Liver (tissue), 9 donors: ENCODE data around the gene EGFR. TPM values are rescaled to one million over a fixed set of nuclear protein-coding genes. Genes with fewer than 3 reads are reported as not detected.

Experiments used
- DNase-seq: peaks from one replicate; pipeline ENCODE4 v3.0.0-alpha.2; 2017; ENCODE audit warnings: low spot score
- H3K27ac ChIP-seq, 2 donors: one replicate each; pipeline ENCODE4 v1.7.0; 2013; ENCODE audit warnings: inconsistent platforms in 2 of 2, low read length in 2 of 2, control low read depth in 1 of 2, low read depth in 1 of 2, mild to moderate bottlenecking in 1 of 2
- H3K27me3 ChIP-seq, 4 donors: one replicate each; pipeline versions ENCODE4 v1.6.1 to v1.7.0; 2013; ENCODE audit warnings: low read length in 3 of 4, inconsistent platforms in 1 of 4, mild to moderate bottlenecking in 1 of 4, moderate library complexity in 1 of 4; ENCODE audit not compliant: control insufficient read depth in 4 of 4, insufficient read depth in 4 of 4
- H3K36me3 ChIP-seq, 4 donors: one replicate each; pipeline versions ENCODE4 v1.6.1 to v1.7.0; 2013; ENCODE audit warnings: low read length in 3 of 4, mild to moderate bottlenecking in 3 of 4, low read depth in 1 of 4, moderate library complexity in 1 of 4; ENCODE audit not compliant: control insufficient read depth in 4 of 4, insufficient read depth in 3 of 4
- H3K4me1 ChIP-seq, 4 donors: one replicate each; pipeline versions ENCODE4 v1.6.1 to v1.7.0; 2013; ENCODE audit warnings: low read length in 3 of 4, mild to moderate bottlenecking in 3 of 4, moderate library complexity in 1 of 4; ENCODE audit not compliant: control insufficient read depth in 4 of 4, insufficient read depth in 4 of 4
- H3K4me3 ChIP-seq, 3 donors: one replicate each; pipeline versions ENCODE4 v1.6.1 to v1.7.0; 2013; ENCODE audit warnings: low read length in 3 of 3, control low read depth in 1 of 3, low read depth in 1 of 3, mild to moderate bottlenecking in 1 of 3
- H3K9ac ChIP-seq, 2 donors: one replicate each; pipeline ENCODE4 v1.7.0; 2013; ENCODE audit warnings: low read length in 2 of 2, mild to moderate bottlenecking in 2 of 2, moderate library complexity in 2 of 2, control low read depth in 1 of 2, low read depth in 1 of 2
- H3K9me3 ChIP-seq, 4 donors: one replicate each; pipeline versions ENCODE4 v1.6.1 to v1.7.0; 2013; ENCODE audit warnings: low read length in 3 of 4; ENCODE audit not compliant: control insufficient read depth in 4 of 4
- CTCF ChIP-seq: fragments of 150-350 bp; IDR thresholded peaks from 2 replicates; pipeline ENCODE4 v1.5.1; 2017; ENCODE audit warnings: improper control_type of control experiment, low read depth, low read length; ENCODE audit not compliant: missing input control
- EGR1 ChIP-seq, 2 donors: IDR thresholded peaks; 2 replicates each; pipeline ENCODE4 v1.6.1; 2016 to 2018; ENCODE audit warnings: antibody characterized with exemption in 2 of 2, low read depth in 2 of 2
- FOXA1 ChIP-seq: IDR thresholded peaks from 2 replicates; pipeline ENCODE4 v1.6.1; 2016; ENCODE audit warnings: antibody characterized with exemption
- FOXA2 ChIP-seq: IDR thresholded peaks from 2 replicates; pipeline ENCODE4 v1.6.1; 2016; ENCODE audit warnings: antibody characterized with exemption
- GABPA ChIP-seq, 2 donors: IDR thresholded peaks in 1 of 2; conservative IDR thresholded peaks in 1 of 2; 2 replicates each; pipeline ENCODE4 v1.6.1; 2016; ENCODE audit warnings: antibody characterized with exemption in 2 of 2, mild to moderate bottlenecking in 1 of 2, moderate library complexity in 1 of 2
- HNF4A ChIP-seq, 2 donors: conservative IDR thresholded peaks; 2 replicates each; pipeline ENCODE4 v1.6.1; 2016; ENCODE audit warnings: antibody characterized with exemption in 2 of 2, mild to moderate bottlenecking in 2 of 2
- HNF4G ChIP-seq: IDR thresholded peaks from 2 replicates; pipeline ENCODE4 v1.6.1; 2016; ENCODE audit warnings: antibody characterized with exemption
- JUND ChIP-seq, 2 donors: IDR thresholded peaks; 2 replicates each; pipeline ENCODE4 v1.6.1; 2016; ENCODE audit warnings: antibody characterized with exemption in 2 of 2
- MAX ChIP-seq: IDR thresholded peaks from 2 replicates; pipeline ENCODE4 v1.6.1; 2016; ENCODE audit warnings: antibody characterized with exemption
- NR2F2 ChIP-seq: IDR thresholded peaks from 2 replicates; pipeline ENCODE4 v1.6.1; 2016; ENCODE audit warnings: antibody characterized with exemption
- RAD21 ChIP-seq, 2 donors: IDR thresholded peaks; 2 replicates each; pipeline ENCODE4 v1.6.1; 2016; ENCODE audit warnings: antibody characterized with exemption in 2 of 2, mild to moderate bottlenecking in 2 of 2
- RXRA ChIP-seq, 2 donors: IDR thresholded peaks; 2 replicates each; pipeline ENCODE4 v1.6.1; 2017 to 2018; ENCODE audit warnings: antibody characterized with exemption in 2 of 2, mild to moderate bottlenecking in 1 of 2
- SP1 ChIP-seq: IDR thresholded peaks from 2 replicates; pipeline ENCODE4 v1.6.1; 2018; ENCODE audit warnings: antibody characterized with exemption, mild to moderate bottlenecking
- TAF1 ChIP-seq: conservative IDR thresholded peaks from 2 replicates; pipeline ENCODE4 v1.6.1; 2016; ENCODE audit warnings: antibody characterized with exemption, mild to moderate bottlenecking
- YY1 ChIP-seq: IDR thresholded peaks from 2 replicates; pipeline ENCODE4 v1.6.1; 2016; ENCODE audit warnings: antibody characterized with exemption, mild to moderate bottlenecking
- polyA plus RNA-seq, 2 donors: library from polyadenylated mRNA; stranded (reverse) in 1 of 2; unstranded in 1 of 2; fragments of 200-250 nt in 1 of 2; fragments of >200 nt in 1 of 2; fragmentation: Nextera tagmentation in 1 of 2; extraction: Ambion mirVana in 1 of 2; gene quantifications; one replicate each; pipeline versions ENCODE4 v1.2.1 to v1.2.3, GENCODE V29; 2013 to 2015
- total RNA-seq, 2 donors: library from RNA; depleted of rRNA; stranded (reverse); fragments of >200 nt; gene quantifications; one replicate each; pipeline ENCODE4 v1.2.3, GENCODE V29; 2014
- TF ChIP-seq, protein P1 (sequence below): IDR thresholded peaks from 2 replicates; pipeline ENCODE4 v1.6.1; 2016; ENCODE audit warnings: antibody characterized with exemption, mild to moderate bottlenecking
- TF ChIP-seq, protein P2 (sequence below): IDR thresholded peaks from 2 replicates; pipeline ENCODE4 v1.6.1; 2016; ENCODE audit warnings: antibody characterized with exemption
- TF ChIP-seq, protein P3 (sequence below): IDR thresholded peaks from 2 replicates; pipeline ENCODE4 v1.6.1; 2016; ENCODE audit warnings: antibody characterized with exemption
- donor health status: healthy.
- donor health status: healthy.
- donor health status: healthy.
- donor health status: healthy.
- donor health status: healthy.

Gene EGFR
- total and polyA plus RNA-seq, 4 donors, result 22.6 to 37.0 (median 27.7) TPM

DNA sequence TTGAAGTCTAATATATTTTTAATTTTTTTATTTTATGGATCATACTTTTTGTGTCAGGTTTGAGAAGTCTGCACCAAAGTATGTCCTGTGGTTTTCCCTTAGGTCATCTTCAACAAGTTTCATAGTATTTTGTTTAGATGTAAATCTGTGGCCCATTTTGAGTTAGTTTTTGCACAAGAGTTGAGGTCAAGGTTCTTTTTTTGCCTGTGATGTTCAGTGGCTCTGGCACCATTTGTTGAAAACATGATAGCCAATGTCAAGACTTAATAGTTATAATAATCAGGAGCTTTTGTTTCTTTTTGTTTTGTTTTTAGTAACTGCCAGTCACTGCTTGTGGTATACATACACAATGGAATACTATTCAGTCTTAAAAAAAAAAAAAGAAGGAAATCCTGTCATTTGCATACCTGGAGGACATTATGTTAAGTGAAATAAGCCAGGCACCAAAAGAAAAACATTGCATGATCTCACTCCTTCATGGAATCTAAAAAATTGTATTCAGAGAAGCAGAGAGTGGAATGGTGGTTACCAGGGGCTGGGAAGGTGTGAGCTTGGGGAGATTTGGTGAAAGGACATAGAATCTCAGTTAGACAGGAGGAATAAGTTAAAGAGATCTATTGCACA is 61.3 kb downstream of the EGFR start:
- Histone ChIP-seq H3K4me1 (peaks cover 21 to 76% (median 55%) of the 10 kb centered on the region in 4 donors), H3K9ac (no peak overlapping the region), H3K27me3 (no peaks in the 10 kb centered on the region), H3K27ac (no peak overlapping the region), H3K9me3 (no peaks in the 10 kb centered on the region), H3K4me3 (no peak overlapping the region), H3K36me3 (peaks cover 0 to 2% (median under 1%) of the 10 kb centered on the region in 4 donors)
- DNase-seq, result no peak
- TF ChIP-seq TAF1, result no peak
- TF ChIP-seq FOXA1, result no peak
- TF ChIP-seq, protein P1, sequence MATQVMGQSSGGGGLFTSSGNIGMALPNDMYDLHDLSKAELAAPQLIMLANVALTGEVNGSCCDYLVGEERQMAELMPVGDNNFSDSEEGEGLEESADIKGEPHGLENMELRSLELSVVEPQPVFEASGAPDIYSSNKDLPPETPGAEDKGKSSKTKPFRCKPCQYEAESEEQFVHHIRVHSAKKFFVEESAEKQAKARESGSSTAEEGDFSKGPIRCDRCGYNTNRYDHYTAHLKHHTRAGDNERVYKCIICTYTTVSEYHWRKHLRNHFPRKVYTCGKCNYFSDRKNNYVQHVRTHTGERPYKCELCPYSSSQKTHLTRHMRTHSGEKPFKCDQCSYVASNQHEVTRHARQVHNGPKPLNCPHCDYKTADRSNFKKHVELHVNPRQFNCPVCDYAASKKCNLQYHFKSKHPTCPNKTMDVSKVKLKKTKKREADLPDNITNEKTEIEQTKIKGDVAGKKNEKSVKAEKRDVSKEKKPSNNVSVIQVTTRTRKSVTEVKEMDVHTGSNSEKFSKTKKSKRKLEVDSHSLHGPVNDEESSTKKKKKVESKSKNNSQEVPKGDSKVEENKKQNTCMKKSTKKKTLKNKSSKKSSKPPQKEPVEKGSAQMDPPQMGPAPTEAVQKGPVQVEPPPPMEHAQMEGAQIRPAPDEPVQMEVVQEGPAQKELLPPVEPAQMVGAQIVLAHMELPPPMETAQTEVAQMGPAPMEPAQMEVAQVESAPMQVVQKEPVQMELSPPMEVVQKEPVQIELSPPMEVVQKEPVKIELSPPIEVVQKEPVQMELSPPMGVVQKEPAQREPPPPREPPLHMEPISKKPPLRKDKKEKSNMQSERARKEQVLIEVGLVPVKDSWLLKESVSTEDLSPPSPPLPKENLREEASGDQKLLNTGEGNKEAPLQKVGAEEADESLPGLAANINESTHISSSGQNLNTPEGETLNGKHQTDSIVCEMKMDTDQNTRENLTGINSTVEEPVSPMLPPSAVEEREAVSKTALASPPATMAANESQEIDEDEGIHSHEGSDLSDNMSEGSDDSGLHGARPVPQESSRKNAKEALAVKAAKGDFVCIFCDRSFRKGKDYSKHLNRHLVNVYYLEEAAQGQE, result no peak
- no peak for TF ChIP-seq CTCF
- TF ChIP-seq FOXA2, result no peak
- TF ChIP-seq, protein P2, sequence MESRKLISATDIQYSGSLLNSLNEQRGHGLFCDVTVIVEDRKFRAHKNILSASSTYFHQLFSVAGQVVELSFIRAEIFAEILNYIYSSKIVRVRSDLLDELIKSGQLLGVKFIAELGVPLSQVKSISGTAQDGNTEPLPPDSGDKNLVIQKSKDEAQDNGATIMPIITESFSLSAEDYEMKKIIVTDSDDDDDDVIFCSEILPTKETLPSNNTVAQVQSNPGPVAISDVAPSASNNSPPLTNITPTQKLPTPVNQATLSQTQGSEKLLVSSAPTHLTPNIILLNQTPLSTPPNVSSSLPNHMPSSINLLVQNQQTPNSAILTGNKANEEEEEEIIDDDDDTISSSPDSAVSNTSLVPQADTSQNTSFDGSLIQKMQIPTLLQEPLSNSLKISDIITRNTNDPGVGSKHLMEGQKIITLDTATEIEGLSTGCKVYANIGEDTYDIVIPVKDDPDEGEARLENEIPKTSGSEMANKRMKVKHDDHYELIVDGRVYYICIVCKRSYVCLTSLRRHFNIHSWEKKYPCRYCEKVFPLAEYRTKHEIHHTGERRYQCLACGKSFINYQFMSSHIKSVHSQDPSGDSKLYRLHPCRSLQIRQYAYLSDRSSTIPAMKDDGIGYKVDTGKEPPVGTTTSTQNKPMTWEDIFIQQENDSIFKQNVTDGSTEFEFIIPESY, result no peak
- no peak for TF ChIP-seq EGR1 (IDR thresholded peaks at IDR 0.05; ENCODE audit: low read depth in 2 of 2)
- no peak for TF ChIP-seq JUND (IDR thresholded peaks at IDR 0.05)
- peak in 1 of 2 donors; percentile 7 for TF ChIP-seq RAD21 (IDR thresholded peaks at IDR 0.05)
- peak; percentile 83 for TF ChIP-seq YY1
- TF ChIP-seq HNF4A (conservative IDR thresholded peaks at IDR 0.05), result peak; percentile 75
- no peak for TF ChIP-seq GABPA (IDR thresholded peaks at IDR 0.05 in 1 of 2, conservative IDR thresholded peaks at IDR 0.05 in 1 of 2)
- TF ChIP-seq NR2F2, result no peak
- TF ChIP-seq HNF4G, result peak; percentile 35
- no peak for TF ChIP-seq SP1
- TF ChIP-seq, protein P3, sequence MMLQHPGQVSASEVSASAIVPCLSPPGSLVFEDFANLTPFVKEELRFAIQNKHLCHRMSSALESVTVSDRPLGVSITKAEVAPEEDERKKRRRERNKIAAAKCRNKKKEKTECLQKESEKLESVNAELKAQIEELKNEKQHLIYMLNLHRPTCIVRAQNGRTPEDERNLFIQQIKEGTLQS, result no peak
- peak; percentile 34 to 44 for TF ChIP-seq RXRA (IDR thresholded peaks at IDR 0.05)
- no peak for TF ChIP-seq MAX
